HepG2 (cell line): ENCODE data around the gene HNF1B. TPM values are rescaled to one million over a fixed set of nuclear protein-coding genes. Genes with fewer than 3 reads are reported as not detected.

Experiments used
- ATAC-seq: fragments of 200-7000 bp; cut with Tn5 transposase; 3 replicates; pipeline ENCODE4 v1.9.1; 2020; ENCODE audit warnings: mild to moderate bottlenecking, moderate library complexity
- BruUV-seq: library from RNA; stranded (reverse); fragments of 400-500 nt; replicated peaks from 2 replicates; lab custom pipeline; 2021; lab: Mats Ljungman, UMichigan
- CTCF ChIA-PET: fragments of 300-600 bp; formaldehyde crosslinking; extraction: SDS; loops from one replicate; lab custom pipeline; 2021; ENCODE audit warnings: low total read pairs, inconsistent platforms, low intra/inter-chr PET ratio; lab: Yijun Ruan, JAX
- POLR2A ChIA-PET: fragments of 350-600 bp; sonication (Branson Sonifier 250); formaldehyde crosslinking; loops from one replicate; lab custom pipeline; 2020; ENCODE audit warnings: antibody characterized with exemption, inconsistent platforms; lab: Yijun Ruan, JAX
- DNase-seq: peaks from one replicate; pipeline ENCODE4 v3.0.0-alpha.2; 2015; ENCODE audit warnings: low spot score
- FAIRE-seq: peaks from 3 replicates; lab custom pipeline; 2011; peaks lifted over from hg19 to GRCh38; lab: Jason Lieb, UNC
- H2AFZ ChIP-seq: one replicate; pipeline ENCODE4 v1.6.1; 2011; ENCODE audit warnings: low read length, inconsistent platforms
- H3K27ac ChIP-seq: fragments of 300-600 bp; 3 replicates; pipeline ENCODE4 v1.8.0; 2011; ENCODE audit warnings: mixed run types, mild to moderate bottlenecking, mixed read lengths, low read length, inconsistent platforms; ENCODE audit not compliant: insufficient read depth; ENCODE audit errors: extremely low read length
- H3K27me3 ChIP-seq, 2 experiments: fragments of 200-600 bp in 1 of 2; 2 replicates in 1 of 2; 3 replicates in 1 of 2; pipeline versions ENCODE4 v1.6.0 to v1.8.0; 2011; ENCODE audit warnings: low read length in 2 of 2, mild to moderate bottlenecking in 2 of 2, moderate library complexity in 2 of 2, inconsistent platforms in 1 of 2; ENCODE audit not compliant: insufficient read depth in 2 of 2, control insufficient read depth in 1 of 2
- H3K36me3 ChIP-seq, 2 experiments: fragments of 200-600 bp in 1 of 2; replicated peaks in 1 of 2; 2 replicates in 1 of 2; 3 replicates in 1 of 2; pipeline versions ENCODE4 v1.5.1 to v1.8.0; 2011; ENCODE audit warnings: low read length in 2 of 2, inconsistent platforms in 1 of 2; ENCODE audit not compliant: insufficient read depth in 2 of 2, control insufficient read depth in 1 of 2
- H3K4me1 ChIP-seq: 2 replicates; pipeline ENCODE4 v1.5.1; 2012; ENCODE audit warnings: low read length, inconsistent platforms; ENCODE audit not compliant: insufficient read depth
- H3K4me2 ChIP-seq: 2 replicates; pipeline ENCODE4 v1.6.0; 2011; ENCODE audit warnings: low read depth, low read length, inconsistent platforms
- H3K4me3 ChIP-seq, 3 experiments: fragments of 200-600 bp in 1 of 3; sonication (generic), shearing (Covaris generic) in 1 of 3; replicated peaks in 1 of 3; 2 replicates each; pipeline ENCODE4 v1.5.1; 2011 to 2016; ENCODE audit warnings: low read length in 3 of 3, inconsistent platforms in 2 of 3, low read depth in 2 of 3, mild to moderate bottlenecking in 2 of 3, control low read depth in 1 of 3, mixed read lengths in 1 of 3; ENCODE audit not compliant: insufficient read depth in 1 of 3
- H3K79me2 ChIP-seq: one replicate; pipeline ENCODE4 v1.6.1; 2011; ENCODE audit warnings: low read length, inconsistent platforms; ENCODE audit not compliant: insufficient read depth
- H3K9ac ChIP-seq: 2 replicates; pipeline ENCODE4 v1.6.0; 2011; ENCODE audit warnings: mild to moderate bottlenecking, low read depth, low read length, inconsistent platforms; ENCODE audit not compliant: insufficient read depth
- H3K9me3 ChIP-seq: 2 replicates; pipeline ENCODE4 v1.5.1; 2012; ENCODE audit warnings: mild to moderate bottlenecking, low read length
- H4K20me1 ChIP-seq: 2 replicates; pipeline ENCODE4 v1.6.0; 2011; ENCODE audit warnings: inconsistent platforms, mild to moderate bottlenecking, low read length, moderate library complexity; ENCODE audit not compliant: insufficient read depth
- AFF4 ChIP-seq: sonication (generic); formaldehyde crosslinking; IDR thresholded peaks from 2 replicates; pipeline ENCODE4 v1.4.0; 2020; ENCODE audit warnings: missing genetic modification reagents
- ATF7-NPFF ChIP-seq: sonication (generic); formaldehyde crosslinking; IDR thresholded peaks from 2 replicates; pipeline ENCODE4 v1.8.1; 2023; ENCODE audit warnings: mild to moderate bottlenecking, low read depth, missing genetic modification reagents, moderate library complexity
- BHLHE40 ChIP-seq: IDR thresholded peaks from 2 replicates; pipeline ENCODE4 v1.6.1; 2011; ENCODE audit warnings: low read length, improper control_type of control experiment
- HBP1 ChIP-seq: IDR thresholded peaks from 2 replicates; pipeline ENCODE4 v1.6.1; 2016; ENCODE audit warnings: low read depth, control low read depth
- KDM2A ChIP-seq: sonication (generic); formaldehyde crosslinking; IDR thresholded peaks from 2 replicates; pipeline ENCODE4 v1.4.0; 2020; ENCODE audit warnings: low read depth, missing genetic modification reagents, borderline replicate concordance
- KMT2B ChIP-seq: IDR thresholded peaks from 2 replicates; pipeline ENCODE4 v1.6.1; 2016; ENCODE audit warnings: missing genetic modification reagents, missing compliant biosample characterization
- POLR2A ChIP-seq, 2 experiments: IDR thresholded peaks; 2 replicates each; pipeline ENCODE4 v1.6.1; 2011; ENCODE audit warnings: low read depth in 2 of 2, low read length in 2 of 2, mild to moderate bottlenecking in 1 of 2, moderate library complexity in 1 of 2; ENCODE audit not compliant: insufficient read depth in 1 of 2
- RARA ChIP-seq: IDR thresholded peaks from 2 replicates; pipeline ENCODE4 v1.6.1; 2016; ENCODE audit warnings: missing genetic modification reagents, missing compliant biosample characterization
- REXO4 ChIP-seq: sonication (generic); formaldehyde crosslinking; IDR thresholded peaks from 2 replicates; pipeline ENCODE4 v1.8.0; 2022; ENCODE audit warnings: missing genetic modification reagents, mild to moderate bottlenecking, borderline replicate concordance
- SATB2 ChIP-seq: sonication (generic); formaldehyde crosslinking; IDR thresholded peaks from 2 replicates; pipeline ENCODE4 v1.5.0; 2020; ENCODE audit warnings: missing genetic modification reagents
- STAT6 ChIP-seq: sonication (generic); formaldehyde crosslinking; IDR thresholded peaks from 2 replicates; pipeline ENCODE4 v1.4.0; 2020; ENCODE audit warnings: missing genetic modification reagents, mild to moderate bottlenecking, borderline replicate concordance
- ZFY ChIP-seq: sonication (generic); formaldehyde crosslinking; IDR thresholded peaks from 2 replicates; pipeline ENCODE4 v1.4.0; 2020; ENCODE audit warnings: missing genetic modification reagents
- ZNF101 ChIP-seq: sonication (generic); formaldehyde crosslinking; IDR thresholded peaks from 2 replicates; pipeline ENCODE4 v1.4.0; 2020; ENCODE audit warnings: mild to moderate bottlenecking, low read depth, missing genetic modification reagents, borderline replicate concordance
- ZNF274 ChIP-seq: sonication (generic); formaldehyde crosslinking; IDR thresholded peaks from 2 replicates; pipeline ENCODE4 v1.5.1; 2020; ENCODE audit warnings: mild to moderate bottlenecking, missing genetic modification reagents
- ZNF780A ChIP-seq: sonication (generic); formaldehyde crosslinking; IDR thresholded peaks from 2 replicates; pipeline ENCODE4 v1.8.0; 2022; ENCODE audit warnings: mild to moderate bottlenecking, missing genetic modification reagents, moderate library complexity
- WGBS: methylation state at CpG from one replicate; pipeline ENCODE4 v1.1.6; 2017; ENCODE audit warnings: low lambda C conversion rate; 5-methylcytosine and 5-hydroxymethylcytosine counted together
- in situ Hi-C: cut with HindIII; loops from 2 replicates; pipeline ENCODE4 v1.10.0; 2017; ENCODE audit warnings: low pct_unique_long_range_greater_than_20kb; ENCODE audit not compliant: extremely low pct_ligation_motif_present
- intact Hi-C: fragments of 100-400 bp; cut with micrococcal nuclease; formaldehyde crosslinking; loops from one replicate; pipeline ENCODE4 v1.10.0; 2022; ENCODE audit not compliant: unreplicated experiment
- polyA plus RNA-seq, 8 experiments: library from polyadenylated mRNA; depleted of rRNA in 3 of 8; stranded (reverse) in 7 of 8; unstranded in 1 of 8; fragments of >200 nt; fragmentation: Illumina TruSeq in 4 of 8; extraction: Trizol in 4 of 8; gene quantifications; 2 replicates each; pipeline versions ENCODE4 v1.2.1 to v1.2.3, GENCODE V29; 2011 to 2016; ENCODE audit warnings: low read depth in 4 of 8, missing spikeins in 1 of 8, mixed read lengths in 1 of 8; ENCODE audit not compliant: insufficient read depth in 1 of 8
- total RNA-seq, 5 experiments: library from RNA; depleted of rRNA; stranded (reverse); fragments of >200 nt; fragmentation: Illumina TruSeq; extraction: Trizol; gene quantifications; 2 replicates each; pipeline ENCODE4 v1.2.3, GENCODE V29; 2016; ENCODE audit warnings: low read depth in 1 of 5

The HNF1B gene
- total and polyA plus RNA-seq, 2 of the 13 experiments (the other 11 are each of a cell fraction or from before 2014, with no cell fraction given) = 1.9 to 5.3 TPM

- ATAC-seq = no peak
- H3K4me1 ChIP-seq = peaks cover 83% of the 10 kb centered on the region
- WGBS = 85% methylated on average over 1 of the region's 1 CpG
- H3K27me3 ChIP-seq = no peaks in the 10 kb centered on the region
- in situ Hi-C loops (no loop called here), intact Hi-C loops (no loop called here)
- POLR2A ChIA-PET = interaction anchor here (2.0 kb wide), 1 partner anchor 12 kb away, joined by 9 read pairs; no protein-coding TSS in a partner anchor
- no peak for FAIRE-seq
- no peak overlapping the region for H3K4me3 ChIP-seq
- H4K20me1 ChIP-seq = no peaks in the 10 kb centered on the region
- no peak overlapping the region for H3K4me2 ChIP-seq
- no peak overlapping the region for H3K27ac ChIP-seq
- no peak overlapping the region for H3K9ac ChIP-seq
- no peak for DNase-seq
- H3K36me3 ChIP-seq = peaks cover 4 to 7% of the 10 kb centered on the region in 2 experiments; a peak in 2 of 5 replicates
- BruUV-seq = no TSS peak
- H3K79me2 ChIP-seq = no peaks in the 10 kb centered on the region
- CTCF ChIA-PET = no interaction called here
- no peak overlapping the region for H2AFZ ChIP-seq
- H3K9me3 ChIP-seq = no peaks in the 10 kb centered on the region
- TF ChIP-seq SATB2 (no peak), ZNF274 (no peak), AFF4 (CRISPR knock-in tag) (no peak), STAT6 (CRISPR knock-in tag) (no peak), ZNF780A (CRISPR knock-in tag) (no peak), BHLHE40 (no peak), REXO4 (CRISPR knock-in tag) (no peak), RARA (CRISPR knock-in tag) (no peak), HBP1 (CRISPR knock-in tag) (no peak), ZFY (CRISPR knock-in tag) (no peak), ZNF101 (CRISPR knock-in tag) (no peak), KDM2A (CRISPR knock-in tag) (no peak), POLR2A (IDR thresholded peaks at IDR 0.05; ENCODE audit: insufficient read depth in 1 of 2, low read depth in 2 of 2, low read length in 2 of 2) (no peak), ATF7-NPFF (CRISPR knock-in tag) (no peak), KMT2B (CRISPR knock-in tag) (no peak)
Measured at GRCh38 chr17:37695726-37696125, 49.1 kb downstream of the HNF1B start.
